Measurements from ENCODE around the gene GDAP2.

Gene GDAP2

GRCh38 chr1:117886101-117886795 is 43.2 kb downstream of the GDAP2 start:
- Histone ChIP-seq H3K36me3 (ENCODE audit: control insufficient read depth, insufficient read depth, low read length) (no peaks in the 10 kb centered on the region), H2AFZ (no peak overlapping the region), H3K27me3 (ENCODE audit: control insufficient read depth, insufficient read depth, low read length) (no peaks in the 10 kb centered on the region), H3K4me1 (no peaks in the 10 kb centered on the region), H3K79me2 (no peaks in the 10 kb centered on the region), H3K4me3 (ENCODE audit: low read depth, low read length) (no peak overlapping the region), H3K27ac (no peak overlapping the region), H3K9ac (no peak overlapping the region), H3K4me2 (ENCODE audit: low read length) (no peak overlapping the region), H3K9me3 (ENCODE audit: control insufficient read depth, low read length) (no peaks in the 10 kb centered on the region)
- no peak for TF ChIP-seq CTCF (IDR thresholded peaks at IDR 0.05)

GRCh38 chr1:117883616-117884015 is 45.8 kb downstream of the GDAP2 start:
- no peaks in the 10 kb centered on the region for H3K27me3 ChIP-seq (ENCODE audit: control insufficient read depth, insufficient read depth, low read length)
- H2AFZ ChIP-seq: no peak overlapping the region
- no peaks in the 10 kb centered on the region for H3K4me1 ChIP-seq
- H3K9me3 ChIP-seq (ENCODE audit: control insufficient read depth, low read length): no peaks in the 10 kb centered on the region
- no peak overlapping the region for H3K4me3 ChIP-seq (ENCODE audit: low read depth, low read length)
- H3K79me2 ChIP-seq: no peaks in the 10 kb centered on the region
- no peak overlapping the region for H3K9ac ChIP-seq
- no peaks in the 10 kb centered on the region for H3K36me3 ChIP-seq (ENCODE audit: control insufficient read depth, insufficient read depth, low read length)
- no peak overlapping the region for H3K4me2 ChIP-seq (ENCODE audit: low read length)
- no peak for TF ChIP-seq CTCF (IDR thresholded peaks at IDR 0.05)
- H3K27ac ChIP-seq: no peak overlapping the region

- Histone ChIP-seq H3K79me2 (no peaks in the 10 kb centered on the region), H3K9ac (no peak overlapping the region), H3K27ac (no peak overlapping the region), H3K4me1 (no peaks in the 10 kb centered on the region), H3K27me3 (ENCODE audit: control insufficient read depth, insufficient read depth, low read length) (no peaks in the 10 kb centered on the region), H2AFZ (no peak overlapping the region), H3K4me2 (ENCODE audit: low read length) (no peak overlapping the region), H3K36me3 (ENCODE audit: control insufficient read depth, insufficient read depth, low read length) (no peaks in the 10 kb centered on the region), H3K4me3 (ENCODE audit: low read depth, low read length) (no peak overlapping the region), H3K9me3 (ENCODE audit: control insufficient read depth, low read length) (no peaks in the 10 kb centered on the region)
- no peak for TF ChIP-seq CTCF (IDR thresholded peaks at IDR 0.05)
Observed at GRCh38 chr1:117879284-117879683, 50.1 kb downstream of the GDAP2 start.

- Histone ChIP-seq H3K9me3 (ENCODE audit: control insufficient read depth, low read length) (no peaks in the 10 kb centered on the region), H3K27ac (no peak overlapping the region), H3K4me2 (ENCODE audit: low read length) (no peak overlapping the region), H3K27me3 (ENCODE audit: control insufficient read depth, insufficient read depth, low read length) (no peaks in the 10 kb centered on the region), H3K4me3 (ENCODE audit: low read depth, low read length) (no peak overlapping the region), H3K9ac (no peak overlapping the region), H3K4me1 (no peaks in the 10 kb centered on the region), H3K79me2 (no peaks in the 10 kb centered on the region), H3K36me3 (ENCODE audit: control insufficient read depth, insufficient read depth, low read length) (no peaks in the 10 kb centered on the region), H2AFZ (no peak overlapping the region)
- no peak for TF ChIP-seq CTCF (IDR thresholded peaks at IDR 0.05)
Observed at GRCh38 chr1:117877823-117878222, 51.6 kb downstream of the GDAP2 start.

GRCh38 chr1:117871013-117871412 is 58.4 kb downstream of the GDAP2 start:
- Histone ChIP-seq H3K9me3 (ENCODE audit: control insufficient read depth, low read length) (no peaks in the 10 kb centered on the region), H3K4me3 (ENCODE audit: low read depth, low read length) (no peak overlapping the region), H3K27ac (no peak overlapping the region), H3K27me3 (ENCODE audit: control insufficient read depth, insufficient read depth, low read length) (no peaks in the 10 kb centered on the region), H3K36me3 (ENCODE audit: control insufficient read depth, insufficient read depth, low read length) (no peaks in the 10 kb centered on the region), H3K9ac (no peak overlapping the region), H3K4me2 (ENCODE audit: low read length) (no peak overlapping the region), H2AFZ (no peak overlapping the region), H3K79me2 (no peaks in the 10 kb centered on the region), H3K4me1 (no peaks in the 10 kb centered on the region)
- TF ChIP-seq CTCF (IDR thresholded peaks at IDR 0.05): no peak

Measured in parathyroid adenoma (tissue), 2 donors.